Ecto neural progenitor cell (in vitro differentiated cells): ENCODE data around the gene MED16.
"Not testable (repeated sequence)": the region's sequence is repeated elsewhere in the genome, so short reads cannot be mapped to it uniquely, and the experiment has no call there.

Experiments used
- DNase-seq: peaks from one replicate; pipeline ENCODE4 v3.0.0-alpha.2; 2018; ENCODE audit warnings: low spot score

The MED16 gene

DNA sequence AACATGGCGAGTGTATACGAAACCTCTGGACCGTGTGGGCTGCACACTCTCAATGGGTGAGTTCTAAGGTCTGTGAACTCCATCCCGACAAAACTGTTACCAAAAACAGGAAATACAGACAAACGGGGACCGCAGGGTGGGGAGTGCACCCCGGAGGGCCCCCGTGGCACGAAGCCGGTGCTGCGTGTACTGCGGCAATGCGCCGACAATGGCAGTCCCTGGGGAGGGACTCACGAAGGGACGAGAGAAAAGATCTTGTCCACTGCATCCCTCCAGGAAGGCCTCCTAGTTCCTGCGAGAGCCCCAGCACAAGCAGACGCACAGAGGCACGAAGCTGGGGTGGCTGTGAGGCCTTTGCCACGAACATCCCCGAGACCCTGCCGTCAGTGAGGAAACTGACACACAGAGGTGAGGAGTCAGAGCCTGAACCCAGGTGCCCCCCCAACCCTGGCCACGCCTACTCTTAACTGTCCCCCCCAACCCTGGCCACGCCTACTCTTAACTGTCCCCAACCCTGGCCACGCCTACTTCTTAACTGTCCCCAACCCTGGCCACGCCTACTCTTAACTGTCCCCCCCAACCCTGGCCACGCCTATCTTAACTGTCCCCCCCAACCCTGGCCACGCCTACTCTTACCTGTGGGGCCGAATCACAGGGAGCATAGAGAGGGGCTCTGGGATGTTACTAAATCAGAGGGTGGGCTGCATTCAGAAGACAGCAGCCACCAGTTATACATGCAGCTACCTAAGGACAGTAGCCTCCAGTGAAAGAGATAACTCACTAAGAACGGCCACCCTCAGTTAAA is 4.2 kb downstream of the MED16 start:
- DNase-seq: no peak

DNA sequence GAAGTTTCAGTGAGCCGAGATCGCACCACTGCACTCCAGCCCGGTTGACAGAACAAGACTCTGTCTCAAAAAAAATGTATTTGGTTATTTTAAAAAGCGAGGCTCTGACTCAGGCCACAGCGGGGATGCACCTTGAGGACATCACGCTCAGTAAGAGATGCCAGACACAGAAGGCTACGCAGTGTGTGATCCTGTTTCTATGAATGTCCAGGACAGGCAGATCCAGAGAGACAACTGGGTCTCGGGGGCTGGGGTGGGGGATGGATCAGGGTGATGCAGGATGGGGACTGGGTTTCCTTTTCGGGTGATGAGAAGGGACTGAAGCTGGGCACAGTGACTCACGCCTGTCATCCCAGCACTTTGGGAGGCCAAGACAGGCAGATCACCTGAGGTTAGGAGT is 5.4 kb downstream of the MED16 start:
- no peak for DNase-seq

DNA sequence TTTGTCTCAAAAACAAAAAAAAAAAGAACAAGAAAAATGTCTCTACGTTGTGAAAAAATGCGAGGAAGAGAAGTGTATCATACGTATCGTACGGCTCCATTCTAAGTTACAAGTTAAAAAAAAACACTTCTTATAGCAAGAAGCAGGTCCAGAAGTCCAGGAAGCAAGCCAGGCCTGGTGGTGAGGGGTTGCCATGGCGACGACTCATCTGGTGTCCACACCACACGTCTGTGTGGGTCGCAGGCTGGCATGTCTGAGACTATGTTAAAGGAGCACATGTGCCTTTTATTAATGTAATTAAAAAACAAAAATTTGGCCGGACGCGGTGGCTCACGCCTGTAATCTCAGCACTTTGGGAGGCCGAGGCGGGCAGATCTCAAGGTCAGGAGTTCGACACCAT is 5.9 kb downstream of the MED16 start:
- DNase-seq: no peak

DNA sequence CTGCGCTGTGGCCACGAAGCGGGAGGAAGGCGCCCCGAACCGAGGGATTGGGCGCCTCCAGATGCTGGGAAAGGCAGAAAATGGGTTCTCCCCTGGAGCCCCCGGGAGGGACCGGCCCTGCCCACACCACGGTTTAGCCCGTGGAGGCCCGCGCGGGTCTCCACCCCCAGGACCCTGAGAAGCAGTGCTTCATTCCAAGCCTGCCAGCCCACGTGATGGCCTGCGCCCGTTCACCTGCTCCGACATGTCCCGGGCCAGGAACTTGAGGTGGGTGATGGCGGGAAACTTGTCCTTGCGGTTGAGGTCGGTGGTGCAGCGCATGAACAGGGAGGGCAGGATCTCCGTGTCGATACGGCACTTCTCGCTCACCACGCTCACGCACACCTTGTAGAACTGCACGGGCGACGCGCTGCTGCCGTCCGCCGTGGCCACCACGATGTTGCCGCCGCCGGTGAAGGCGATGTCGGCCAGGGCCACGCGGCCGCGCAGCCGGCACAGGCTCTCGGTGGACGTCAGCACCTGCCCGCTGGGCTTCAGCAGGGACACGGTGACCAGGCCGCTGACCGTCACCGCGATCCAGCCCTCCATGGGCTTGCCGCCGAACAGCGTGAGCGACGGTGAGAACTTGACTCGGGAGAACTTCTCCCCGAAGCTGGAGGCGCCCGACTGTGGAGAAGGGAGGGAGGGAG is 7.3 kb downstream of the MED16 start:
- no peak for DNase-seq

DNA sequence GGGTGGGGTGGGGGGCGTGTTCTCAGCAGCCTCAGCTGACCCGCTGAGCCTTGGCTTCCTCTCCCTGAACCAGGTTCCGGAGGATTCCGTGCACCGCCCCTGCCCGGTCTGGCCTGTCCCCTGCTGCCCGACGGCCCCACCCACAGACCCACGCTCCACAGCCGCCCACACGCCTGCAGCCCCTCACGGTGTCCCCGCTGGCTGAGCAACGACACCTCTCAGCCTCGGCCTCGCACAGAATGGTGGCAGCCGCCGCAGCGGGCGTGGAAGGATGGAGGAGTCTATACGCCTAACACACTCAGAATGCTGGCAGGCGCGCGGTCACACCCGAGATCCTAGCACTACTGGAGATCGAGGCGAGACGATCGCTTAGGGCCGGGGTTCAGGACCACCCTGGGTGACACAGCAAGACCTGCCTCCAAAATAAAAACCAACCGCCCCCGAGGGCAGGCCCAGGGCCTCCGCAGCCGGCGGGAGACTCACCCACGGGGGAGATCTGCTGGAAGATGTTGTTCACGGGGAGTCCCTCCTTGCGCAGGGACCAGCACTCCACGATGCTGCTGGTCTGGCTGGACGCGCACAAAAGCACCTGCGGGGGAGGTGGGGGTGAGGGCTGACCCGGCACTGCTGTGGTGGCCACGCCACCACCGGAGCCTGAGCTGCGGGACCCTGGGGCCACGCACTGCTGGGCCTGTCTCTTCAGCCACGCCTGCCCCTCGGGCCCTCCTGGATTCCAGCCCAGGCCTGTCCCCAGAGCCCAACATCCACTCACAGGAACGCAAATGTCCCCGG is 8.4 kb downstream of the MED16 start:
- no peak for DNase-seq

DNA sequence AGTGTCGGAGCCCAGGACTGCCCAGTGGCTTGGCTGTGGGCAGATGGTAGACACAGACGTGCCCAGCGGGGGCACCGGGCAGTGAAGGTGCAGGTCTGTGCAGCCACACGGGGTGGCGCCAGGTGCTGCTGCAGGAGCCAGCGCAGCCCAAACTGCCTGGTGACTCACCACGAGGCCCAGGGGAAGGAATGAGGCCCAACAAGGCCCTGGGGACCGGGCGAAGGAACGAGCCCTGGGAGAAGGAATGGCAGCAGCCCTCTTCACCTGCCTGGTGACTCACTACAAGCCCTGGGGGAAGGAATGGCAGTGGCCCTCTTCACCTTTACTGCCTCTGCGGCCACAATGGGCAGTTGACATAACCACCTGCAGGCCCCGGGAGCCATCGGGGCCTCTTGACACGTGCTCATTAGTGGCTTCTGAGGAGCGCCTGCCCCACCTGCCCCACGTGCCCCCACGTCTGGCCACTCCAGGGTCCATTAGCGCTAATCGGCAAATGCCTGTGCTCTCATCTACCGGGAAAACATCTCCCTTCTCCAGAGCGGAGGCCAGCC is 9.3 kb downstream of the MED16 start:
- no peak for DNase-seq

DNA sequence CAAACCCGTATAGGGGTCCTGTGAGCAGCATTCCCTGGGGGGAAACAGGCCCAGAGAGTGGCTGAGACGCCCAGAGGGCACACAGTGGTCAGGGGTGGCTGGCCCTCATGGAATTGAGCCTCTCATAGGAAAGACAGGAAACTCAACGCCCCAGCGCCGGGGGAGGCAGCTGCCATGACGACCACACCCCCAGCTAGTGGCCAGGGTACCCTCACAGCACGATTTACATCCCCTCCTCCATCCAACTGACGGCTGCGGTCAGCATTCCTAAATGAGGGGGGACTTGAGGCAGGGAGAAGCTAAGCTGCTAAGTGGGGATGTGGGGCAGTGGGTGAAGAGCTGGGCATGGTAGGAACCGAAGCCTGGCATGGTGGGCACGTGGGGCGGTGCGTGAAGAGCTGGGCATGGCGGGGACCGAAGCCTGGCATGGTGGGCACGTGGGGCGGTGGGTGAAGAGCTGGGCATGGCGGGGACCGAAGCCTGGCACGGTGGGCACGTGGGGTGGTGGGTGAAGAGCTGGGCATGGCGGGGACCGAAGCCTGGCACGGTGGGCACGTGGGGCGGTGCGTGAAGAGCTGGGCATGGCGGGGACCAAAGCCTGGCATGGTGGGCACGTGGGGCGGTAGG is 10.0 kb downstream of the MED16 start:
- DNase-seq: no peak

DNA sequence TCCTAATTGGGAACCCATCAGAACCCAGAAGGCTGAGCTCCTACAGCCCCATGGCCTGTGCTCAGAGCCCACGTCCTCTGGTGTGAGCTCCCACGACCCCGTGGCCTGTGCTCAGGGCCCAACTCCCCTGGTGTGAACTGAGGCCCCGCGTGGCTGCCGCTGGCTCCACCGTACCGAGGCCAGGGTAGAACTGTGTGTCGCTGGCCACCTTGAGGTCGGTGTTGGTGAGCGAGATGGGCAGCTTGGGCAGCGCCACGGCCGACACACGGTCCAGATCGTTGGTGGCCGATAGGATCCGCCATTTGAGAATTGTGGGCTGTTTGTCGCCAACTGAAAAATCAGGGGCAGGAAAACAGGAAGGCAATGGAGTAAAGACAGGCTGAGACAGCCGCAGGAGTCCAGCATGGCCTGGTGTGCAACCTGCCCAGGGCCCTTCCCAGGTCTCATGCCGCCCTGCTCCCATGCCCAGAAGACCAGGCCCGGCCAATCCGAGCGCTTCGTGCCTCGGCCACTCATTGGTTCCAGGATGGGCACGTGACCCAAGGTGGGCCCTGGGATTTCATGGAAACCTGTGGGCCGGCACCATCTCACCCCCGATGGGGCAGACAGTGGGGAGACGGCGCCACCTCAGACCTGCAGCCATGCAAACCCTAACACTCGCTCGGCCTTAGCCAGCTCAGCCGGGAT is 11.5 kb downstream of the MED16 start:
- DNase-seq: no peak

DNA sequence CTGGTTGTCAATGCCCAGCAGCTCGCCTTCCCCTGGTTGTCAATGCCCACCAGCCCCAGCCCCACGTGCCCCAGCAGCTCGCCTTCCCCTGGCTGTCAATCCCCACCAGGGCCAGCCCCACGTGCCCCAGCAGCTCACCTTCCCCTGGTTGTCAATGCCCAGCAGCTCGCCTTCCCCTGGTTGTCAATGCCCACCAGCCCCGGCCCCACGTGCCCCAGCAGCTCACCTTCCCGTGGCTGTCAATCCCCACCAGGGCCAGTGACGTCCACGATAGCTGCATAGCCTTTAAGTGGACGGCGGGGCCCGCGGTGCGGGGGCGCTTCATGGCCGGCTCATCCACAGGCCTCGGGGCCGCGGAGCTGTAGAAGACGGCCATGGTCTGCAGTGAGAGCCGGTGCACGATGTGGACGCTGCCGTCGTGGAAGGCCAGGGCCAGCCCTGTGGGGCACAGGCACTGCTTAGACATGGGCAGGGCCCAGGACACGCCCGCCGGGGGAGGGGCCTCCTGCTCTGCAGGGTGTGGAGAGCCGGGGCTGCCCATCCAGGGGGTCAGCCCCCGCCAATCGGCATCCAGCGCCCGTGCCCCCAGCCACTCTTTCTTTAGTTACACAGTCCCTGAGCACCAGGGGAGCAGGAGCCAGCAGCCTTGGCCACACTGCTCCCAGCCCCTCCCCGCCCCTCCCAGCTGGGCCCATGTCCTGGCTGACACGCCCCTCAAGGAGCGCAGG is 13.1 kb downstream of the MED16 start:
- DNase-seq: no peak

DNA sequence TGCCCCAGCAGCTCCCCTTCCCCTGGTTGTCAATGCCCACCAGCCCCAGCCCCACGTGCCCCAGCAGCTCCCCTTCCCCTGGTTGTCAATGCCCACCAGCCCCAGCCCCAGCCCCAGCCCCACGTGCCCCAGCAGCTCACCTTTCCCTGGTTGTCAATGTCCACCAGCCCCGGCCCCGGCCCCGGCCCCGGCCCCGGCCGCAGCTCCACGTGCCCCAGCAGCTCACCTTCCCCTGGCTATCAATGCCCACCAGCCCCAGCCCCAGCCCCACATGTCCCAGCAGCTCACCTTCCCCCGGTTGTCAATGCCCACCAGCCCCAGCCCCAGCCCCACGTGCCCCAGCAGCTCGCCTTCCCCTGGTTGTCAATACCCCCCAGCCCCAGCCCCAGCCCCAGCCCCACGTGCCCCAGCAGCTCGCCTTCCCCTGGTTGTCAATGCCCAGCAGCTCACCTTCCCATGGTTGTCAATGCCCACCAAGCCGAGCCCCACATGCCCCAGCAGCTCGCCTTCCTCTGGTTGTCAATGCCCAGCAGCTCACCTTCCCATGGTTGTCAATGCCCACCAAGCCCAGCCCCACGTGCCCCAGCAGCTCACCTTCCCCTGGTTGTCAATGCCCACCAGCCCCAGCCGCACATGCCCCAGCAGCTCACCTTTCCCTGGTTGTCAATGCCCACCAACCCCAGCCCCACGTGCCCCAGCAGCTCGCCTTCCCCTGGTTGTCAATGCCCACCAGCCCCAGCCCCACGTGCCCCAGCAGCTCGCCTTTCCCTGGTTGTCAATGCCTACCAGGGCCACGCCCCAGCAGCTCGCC is 14.0 kb downstream of the MED16 start:
- DNase-seq: not testable (repeated sequence)

DNA sequence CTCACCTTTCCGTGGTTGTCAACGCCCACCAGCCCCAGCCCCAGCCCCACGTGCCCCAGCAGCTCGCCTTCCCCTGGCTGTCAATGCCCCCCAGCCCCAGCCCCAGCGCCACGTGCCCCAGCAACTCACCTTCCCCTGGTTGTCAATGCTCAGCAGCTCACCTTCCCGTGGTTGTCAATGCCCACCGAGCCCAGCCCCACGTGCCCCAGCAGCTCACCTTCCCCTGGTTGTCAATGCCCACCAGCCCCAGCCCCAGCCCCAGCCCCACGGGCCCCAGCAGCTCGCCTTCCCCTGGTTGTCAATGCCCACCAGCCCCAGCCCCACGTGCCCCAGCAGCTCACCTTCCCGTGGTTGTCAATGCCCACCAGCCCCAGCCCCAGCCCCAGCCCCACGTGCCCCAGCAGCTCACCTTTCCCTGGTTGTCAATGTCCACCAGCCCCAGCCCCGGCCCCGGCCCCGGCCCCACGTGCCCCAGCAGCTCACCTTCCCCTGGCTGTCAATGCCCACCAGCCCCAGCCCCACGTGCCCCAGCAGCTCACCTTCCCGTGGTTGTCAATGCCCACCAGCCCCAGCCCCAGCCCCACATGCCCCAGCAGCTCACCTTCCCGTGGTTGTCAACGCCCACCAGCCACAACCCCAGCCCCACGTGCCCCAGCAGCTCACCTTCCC is 14.9 kb downstream of the MED16 start:
- DNase-seq: not testable (repeated sequence)

DNA sequence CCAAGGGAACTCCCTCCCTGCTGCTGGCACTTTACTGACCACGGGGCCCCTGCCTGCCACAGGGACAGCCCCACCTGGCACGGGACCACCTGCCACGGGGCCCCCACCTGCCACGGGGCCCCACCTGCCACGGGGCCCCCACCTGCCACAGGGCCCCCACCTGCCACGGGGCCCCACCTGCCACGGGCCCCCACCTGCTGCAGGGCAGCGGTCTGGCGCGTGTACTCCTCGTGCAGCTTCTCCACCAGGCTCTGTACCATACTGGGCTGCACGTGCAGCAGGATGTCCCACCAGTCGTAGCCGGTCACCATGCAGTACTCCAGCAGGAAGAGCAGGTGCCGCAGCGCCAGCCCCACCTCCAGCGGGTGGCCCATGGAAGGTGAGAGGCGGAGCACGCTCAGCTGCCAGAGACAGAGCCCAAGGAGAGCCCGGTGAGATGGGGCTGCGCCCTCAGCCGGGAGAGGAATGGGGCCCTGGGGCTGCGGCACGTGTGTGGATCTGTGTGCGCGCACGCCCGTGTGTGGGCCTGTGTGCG is 16.1 kb downstream of the MED16 start:
- DNase-seq: no peak

DNA sequence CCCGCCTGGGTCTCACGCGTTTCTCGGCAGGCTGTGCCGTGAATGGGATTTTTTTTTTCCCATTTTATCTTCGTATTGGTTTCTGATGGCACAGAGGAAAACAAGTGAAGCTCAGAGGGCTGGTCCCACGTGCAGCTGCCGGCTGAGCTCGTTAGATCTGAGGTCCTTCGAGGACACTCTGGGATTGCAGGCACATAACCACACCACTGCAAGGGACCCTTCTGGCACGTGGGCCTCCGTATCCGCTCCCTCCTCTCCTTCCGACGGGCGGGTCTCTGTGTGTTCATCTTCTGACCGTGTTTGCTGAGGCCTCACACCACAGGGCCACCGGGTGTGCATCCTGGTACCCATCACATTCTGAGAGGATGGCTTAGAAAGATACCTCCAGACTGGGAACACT is 16.9 kb downstream of the MED16 start:
- DNase-seq: no peak

DNA sequence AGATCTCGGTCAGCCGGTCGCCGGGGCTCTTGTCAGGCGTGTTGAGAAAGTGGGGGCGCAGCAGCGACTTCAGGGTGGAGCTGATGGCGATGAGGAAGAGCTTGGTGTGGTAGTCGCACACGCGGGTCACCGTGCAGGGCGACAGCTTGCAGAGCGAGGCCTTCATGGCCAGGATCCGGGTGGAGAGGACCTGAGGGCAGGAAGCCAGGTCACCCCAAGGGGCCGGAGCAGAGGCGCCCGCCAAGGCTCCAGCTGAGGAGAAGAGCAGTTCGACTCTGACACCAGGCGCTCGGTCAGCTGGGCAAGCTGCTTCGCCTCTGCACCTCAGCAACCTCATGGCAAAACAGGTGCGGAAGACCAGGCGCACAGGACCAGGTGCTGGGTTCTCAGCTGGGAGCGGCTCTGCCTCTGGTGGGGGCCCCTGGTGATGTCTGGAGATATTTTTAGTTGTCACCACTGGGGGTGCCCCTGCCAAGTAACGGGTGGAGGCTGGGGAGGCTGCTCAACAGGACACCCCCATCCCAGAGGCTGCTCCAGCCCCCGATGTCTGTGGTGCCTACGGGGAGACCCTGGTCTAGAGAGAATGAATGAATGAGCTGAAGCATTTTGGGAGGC is 17.6 kb downstream of the MED16 start:
- no peak for DNase-seq

DNA sequence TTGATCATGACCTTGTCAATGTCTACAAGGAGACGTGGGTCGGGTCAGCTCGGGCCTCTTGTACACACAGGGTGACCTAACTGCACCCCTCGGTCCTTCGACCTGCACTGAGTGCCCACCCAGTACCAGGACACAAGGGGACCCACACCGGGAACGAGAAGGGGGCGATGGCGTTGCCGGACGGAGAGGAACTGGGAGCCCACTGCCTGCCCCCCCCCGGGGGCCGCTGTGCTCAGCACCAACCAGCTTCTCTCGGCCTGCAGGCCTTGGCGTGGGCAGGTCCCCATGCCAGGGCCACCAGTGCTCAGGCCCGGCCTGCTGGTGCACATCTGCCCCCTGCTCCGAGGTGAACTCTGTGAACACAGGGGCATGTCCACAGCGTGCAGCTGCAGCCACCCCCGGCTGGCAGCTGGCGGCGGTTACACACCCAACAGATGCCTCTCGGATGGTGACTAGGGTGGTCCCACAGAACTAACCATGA is 19.4 kb downstream of the MED16 start:
- DNase-seq: no peak

DNA sequence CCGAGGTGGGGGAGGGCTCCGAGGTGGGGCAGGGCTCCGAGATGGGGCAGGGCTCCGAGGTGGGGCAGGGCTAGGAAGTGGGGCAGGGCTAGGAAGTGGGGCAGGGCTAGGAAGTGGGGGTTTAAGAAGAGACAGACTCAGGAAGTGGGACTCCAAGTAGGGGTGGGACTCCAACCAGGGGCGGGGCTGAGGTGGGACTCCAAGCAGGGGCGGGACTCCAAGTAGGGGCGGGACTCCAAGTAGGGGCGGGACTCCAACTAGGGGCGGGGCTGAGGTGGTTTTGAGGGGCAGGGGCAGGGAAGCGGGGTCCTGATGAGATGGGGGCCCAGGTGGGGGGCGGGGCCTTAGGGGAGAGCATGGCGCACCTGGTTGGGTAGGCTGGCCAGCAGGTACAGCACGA is 19.9 kb downstream of the MED16 start:
- no peak for DNase-seq

DNA sequence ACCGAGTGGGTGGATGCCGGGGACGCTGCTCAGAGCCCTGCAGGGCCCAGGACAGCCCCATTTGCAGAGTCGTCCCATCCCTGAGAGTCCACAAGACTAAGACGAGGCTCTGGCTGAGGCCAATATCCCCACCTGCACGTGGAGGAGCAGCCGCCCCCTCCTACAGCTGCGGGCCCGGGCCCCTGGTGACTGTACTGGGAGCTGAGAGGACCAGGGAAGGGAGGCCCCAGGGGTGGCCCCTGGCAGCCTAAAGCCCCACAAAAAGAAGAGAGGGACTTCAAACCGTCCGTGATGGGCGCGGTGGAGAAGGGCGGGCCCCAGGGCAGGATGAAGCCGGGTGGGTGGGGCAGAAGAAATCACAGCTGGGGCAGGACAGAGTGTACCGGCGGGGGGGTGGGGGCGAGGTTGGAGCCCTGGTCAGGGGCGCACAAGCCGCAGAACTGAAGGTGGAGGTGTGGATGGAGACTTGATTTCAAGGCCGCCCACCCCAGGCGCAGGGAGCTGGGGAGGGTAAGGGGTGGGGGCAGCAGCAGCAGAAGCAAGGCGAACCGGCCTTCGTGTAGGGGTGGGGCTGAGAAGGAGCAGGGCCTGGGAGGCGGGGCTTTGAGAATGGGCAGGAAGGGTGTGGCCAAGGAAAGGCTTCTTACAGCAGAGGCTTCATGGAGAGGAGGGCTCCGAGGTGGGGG is 20.6 kb downstream of the MED16 start:
- peak; percentile 75 for DNase-seq
